Measurements from ENCODE around the gene GALNT9. TPM values are rescaled to one million over a fixed set of nuclear protein-coding genes. Genes with fewer than 3 reads are reported as not detected.
A peak's percentile ranks its signal among the peaks of the same experiment; 100 is the strongest.
"Not testable (repeated sequence)": the region's sequence is repeated elsewhere in the genome, so short reads cannot be mapped to it uniquely, and the experiment has no call there.

GALNT9 gene
- total RNA-seq, 1 donor from 2014 or later: 2.1 TPM

- Histone ChIP-seq H3K79me2 (ENCODE audit: insufficient read depth, low read length) (no peaks in the 10 kb centered on the region), H2AFZ (ENCODE audit: low read depth, low read length) (no peak overlapping the region), H3K27ac (ENCODE audit: low read depth, low read length) (no peak overlapping the region), H3K36me3 (ENCODE audit: insufficient read depth, low read length) (no peaks in the 10 kb centered on the region), H3K4me2 (ENCODE audit: low read length) (no peak overlapping the region), H3K27me3 (ENCODE audit: insufficient read depth, low read length) (peaks cover 5% of the 10 kb centered on the region), H3K9ac (ENCODE audit: low read length) (no peak overlapping the region), H4K20me1 (ENCODE audit: insufficient read depth, low read length) (no peaks in the 10 kb centered on the region), H3K4me1 (ENCODE audit: insufficient read depth, low read length) (no peaks in the 10 kb centered on the region), H3K4me3 (ENCODE audit: insufficient read depth, low read depth, low read length) (no peak overlapping the region), H3K9me3 (ENCODE audit: insufficient read depth, low read depth, low read length) (no peaks in the 10 kb centered on the region)
- Mint-ChIP-seq H3K27ac (ENCODE audit: unreplicated experiment) (no peak overlapping the region), H3K27me3 (ENCODE audit: low read depth, unreplicated experiment) (peaks cover 58% of the 10 kb centered on the region), H3K36me3 (ENCODE audit: low read depth, unreplicated experiment) (peaks cover 3% of the 10 kb centered on the region), H3K4me3 (ENCODE audit: unreplicated experiment) (no peak overlapping the region), H3K4me1 (ENCODE audit: low read depth, unreplicated experiment) (no peaks in the 10 kb centered on the region), H3K9me3 (ENCODE audit: unreplicated experiment) (no peaks in the 10 kb centered on the region)
- DNase-seq (ENCODE audit: low read depth): no peak
- TF ChIP-seq EZH2 (IDR thresholded peaks at IDR 0.05; ENCODE audit: insufficient read depth, low read length) (no peak), CTCF (IDR thresholded peaks at IDR 0.05; ENCODE audit: insufficient read depth, low read depth, low read length) (no peak)
- no peak for FAIRE-seq
Measured at GRCh38 chr12:132253698-132254480, 75.5 kb downstream of the GALNT9 start.

DNA sequence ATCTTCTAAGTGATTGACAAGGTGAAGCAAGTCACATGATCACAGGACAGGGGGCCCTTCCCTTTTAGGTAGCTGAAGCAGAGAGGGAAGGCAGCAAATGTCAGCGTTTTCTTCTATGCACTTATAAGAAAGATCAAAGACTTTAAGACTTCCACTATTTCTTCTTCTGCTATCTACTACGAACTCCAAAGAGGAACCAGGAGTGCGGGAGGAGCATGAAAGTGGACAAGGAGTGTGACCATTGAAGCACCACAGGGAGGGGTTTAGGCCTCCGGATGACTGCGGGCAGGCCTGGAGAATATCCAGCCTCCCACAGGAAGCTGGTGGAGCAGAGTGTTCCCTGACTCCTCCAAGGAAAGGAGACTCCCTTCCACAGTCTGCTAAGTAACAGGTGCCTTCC lies 76.4 kb downstream of the GALNT9 start:
- DNase-seq (ENCODE audit: low read depth); H3K79me2 ChIP-seq (ENCODE audit: insufficient read depth, low read length); H3K9me3 ChIP-seq (ENCODE audit: insufficient read depth, low read depth, low read length); H3K4me1 Mint-ChIP-seq (ENCODE audit: low read depth, unreplicated experiment); H3K4me1 ChIP-seq (ENCODE audit: insufficient read depth, low read length); H3K9ac ChIP-seq (ENCODE audit: low read length); H3K36me3 ChIP-seq (ENCODE audit: insufficient read depth, low read length); H4K20me1 ChIP-seq (ENCODE audit: insufficient read depth, low read length); H2AFZ ChIP-seq (ENCODE audit: low read depth, low read length); H3K36me3 Mint-ChIP-seq (ENCODE audit: low read depth, unreplicated experiment); H3K4me3 ChIP-seq (ENCODE audit: insufficient read depth, low read depth, low read length); H3K27ac Mint-ChIP-seq (ENCODE audit: unreplicated experiment); H3K27ac ChIP-seq (ENCODE audit: low read depth, low read length); H3K4me2 ChIP-seq (ENCODE audit: low read length); FAIRE-seq; H3K4me3 Mint-ChIP-seq (ENCODE audit: unreplicated experiment); H3K27me3 ChIP-seq (ENCODE audit: insufficient read depth, low read length); H3K9me3 Mint-ChIP-seq (ENCODE audit: unreplicated experiment): not testable (repeated sequence)
- H3K27me3 Mint-ChIP-seq (ENCODE audit: low read depth, unreplicated experiment): peaks cover 60% of the 10 kb centered on the region

DNA sequence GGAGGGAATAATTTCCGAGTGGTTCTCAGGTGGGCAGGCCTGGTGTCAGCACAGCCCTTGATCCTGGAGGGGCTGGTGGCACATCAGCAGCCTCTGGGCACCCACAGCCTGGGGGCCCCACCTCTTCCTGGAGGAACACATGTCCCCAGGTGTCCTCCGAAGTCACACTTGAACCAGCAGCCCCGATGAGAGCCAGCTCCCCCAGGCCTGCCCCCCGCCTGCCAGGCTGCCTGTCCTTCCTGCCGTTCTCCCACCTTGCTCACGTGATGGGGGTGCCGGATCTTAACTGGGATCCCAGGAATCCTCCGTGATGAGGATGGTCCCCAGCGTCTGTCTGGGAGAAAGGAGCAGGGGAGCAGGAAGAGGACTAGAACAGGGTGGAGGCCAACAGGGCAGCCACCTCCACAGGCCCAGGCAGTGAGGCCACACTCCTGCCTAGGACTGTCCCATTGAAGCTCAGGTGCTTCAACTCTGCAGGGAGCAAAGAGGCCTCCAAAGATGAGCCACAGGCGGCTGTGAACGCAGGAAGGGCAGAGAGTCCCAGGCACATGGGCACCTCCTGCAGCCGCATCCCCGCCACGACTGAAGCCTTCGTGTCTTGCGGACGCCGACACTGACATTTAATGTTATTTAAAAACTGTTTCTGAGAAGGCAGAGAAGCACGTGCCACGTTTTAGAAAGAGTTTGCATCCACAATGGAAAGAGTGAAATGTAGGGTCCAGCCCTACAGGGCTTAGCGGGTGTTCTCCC lies 77.5 kb downstream of the GALNT9 start:
- no peak for DNase-seq (ENCODE audit: low read depth)

More for the DNA sequence above, 77.5 kb downstream of the GALNT9 start:
- Mint-ChIP-seq H3K9me3 (ENCODE audit: unreplicated experiment) (no peaks in the 10 kb centered on the region), H3K27me3 (ENCODE audit: low read depth, unreplicated experiment) (peaks cover 63% of the 10 kb centered on the region), H3K36me3 (ENCODE audit: low read depth, unreplicated experiment) (peaks cover 3% of the 10 kb centered on the region), H3K27ac (ENCODE audit: unreplicated experiment) (peak overlapping the region; percentile 41), H3K4me3 (ENCODE audit: unreplicated experiment) (no peak overlapping the region), H3K4me1 (ENCODE audit: low read depth, unreplicated experiment) (no peaks in the 10 kb centered on the region)
- no peak overlapping the region for H3K4me2 ChIP-seq (ENCODE audit: low read length)
- H3K9ac ChIP-seq (ENCODE audit: low read length): no peak overlapping the region
- FAIRE-seq: no peak
- H3K79me2 ChIP-seq (ENCODE audit: insufficient read depth, low read length): no peaks in the 10 kb centered on the region
- H2AFZ ChIP-seq (ENCODE audit: low read depth, low read length): no peak overlapping the region
- peaks cover 5% of the 10 kb centered on the region for H3K27me3 ChIP-seq (ENCODE audit: insufficient read depth, low read length)
- no peak for TF ChIP-seq EZH2 (IDR thresholded peaks at IDR 0.05; ENCODE audit: insufficient read depth, low read length)
- no peak for TF ChIP-seq CTCF (IDR thresholded peaks at IDR 0.05; ENCODE audit: insufficient read depth, low read depth, low read length)
- no peak overlapping the region for H3K27ac ChIP-seq (ENCODE audit: low read depth, low read length)
- H4K20me1 ChIP-seq (ENCODE audit: insufficient read depth, low read length): no peaks in the 10 kb centered on the region
- H3K36me3 ChIP-seq (ENCODE audit: insufficient read depth, low read length): no peaks in the 10 kb centered on the region
- H3K9me3 ChIP-seq (ENCODE audit: insufficient read depth, low read depth, low read length): no peaks in the 10 kb centered on the region
- no peak overlapping the region for H3K4me3 ChIP-seq (ENCODE audit: insufficient read depth, low read depth, low read length)
- H3K4me1 ChIP-seq (ENCODE audit: insufficient read depth, low read length): no peaks in the 10 kb centered on the region

Data from astrocyte (in vitro differentiated cells and primary cell).